HK-2 (cell line): ENCODE results near the gene CA5A.
"Not testable (repeated sequence)": the region's sequence is repeated elsewhere in the genome, so short reads cannot be mapped to it uniquely, and the experiment has no call there.

ENCODE experiments used
- DNase-seq: peaks from one replicate; pipeline ENCODE4 v3.0.0-alpha.2; 2018; ENCODE audit not compliant: unreplicated experiment

The CA5A gene

DNA sequence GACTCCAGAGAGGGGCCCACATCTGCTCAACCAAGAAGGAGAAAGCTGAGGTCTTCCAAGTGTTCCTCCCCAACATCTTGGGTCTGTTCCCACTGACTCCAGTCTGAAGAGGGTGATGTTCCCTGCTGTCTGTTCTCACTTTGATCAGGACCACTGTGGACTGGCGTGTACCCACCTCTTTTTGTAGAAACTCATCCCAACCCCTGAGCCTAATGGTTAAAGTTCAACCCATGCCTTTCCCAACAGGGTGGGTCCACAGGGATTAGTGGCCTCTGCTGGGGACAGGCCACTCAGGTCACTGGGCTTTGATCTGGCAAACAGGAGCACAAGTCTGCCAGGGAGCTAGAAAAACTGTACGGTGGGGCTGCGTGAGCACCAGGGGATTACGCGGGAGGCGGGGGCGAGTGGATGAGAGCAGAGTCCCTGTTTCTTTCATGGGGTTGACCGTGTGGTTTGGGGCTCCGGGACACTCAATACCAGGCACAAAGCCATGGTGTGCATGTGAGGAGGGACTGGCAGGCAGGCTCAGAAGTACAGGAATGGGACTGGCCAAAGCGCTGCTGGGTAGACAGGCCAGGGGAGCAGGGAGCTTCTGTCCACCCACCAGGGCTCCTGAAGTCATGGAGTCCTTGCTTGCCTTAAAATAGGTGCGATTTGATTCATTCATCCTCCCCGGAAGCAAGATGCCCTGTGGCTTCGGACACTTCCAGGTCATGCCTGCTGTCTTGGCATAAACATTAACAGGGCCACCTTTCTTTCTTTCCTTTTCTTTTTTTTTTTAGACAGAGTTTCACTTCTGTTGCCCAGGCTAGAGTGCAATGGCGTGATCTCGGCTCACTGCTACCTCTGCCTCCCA, at the start of gene CA5A:
TSS of gene CA5A (minus strand) at position 155 of the 856 bp plus-strand sequence. CDS start at position 76, 79 bp downstream.
- no peak for DNase-seq

DNA sequence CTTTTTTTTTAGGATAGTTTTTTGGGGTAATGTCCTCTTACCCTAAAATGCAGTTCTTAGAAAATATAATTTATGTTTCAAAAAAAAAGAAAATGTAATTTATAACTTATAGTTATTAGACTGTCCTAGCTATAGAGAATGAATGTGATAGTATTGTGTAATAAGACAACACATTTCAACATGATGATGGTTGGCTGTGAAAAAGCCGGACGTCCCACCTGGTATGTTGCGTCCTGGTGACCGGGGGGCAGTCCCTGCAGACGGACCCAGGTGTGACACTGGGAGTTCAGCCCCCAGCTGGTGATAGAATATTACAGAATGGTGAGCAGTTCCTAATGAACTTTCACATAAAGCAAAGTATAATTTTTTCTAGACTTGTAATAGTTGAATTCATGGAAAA, 49.2 kb upstream of the CA5A start:
- DNase-seq: not testable (repeated sequence)

DNA sequence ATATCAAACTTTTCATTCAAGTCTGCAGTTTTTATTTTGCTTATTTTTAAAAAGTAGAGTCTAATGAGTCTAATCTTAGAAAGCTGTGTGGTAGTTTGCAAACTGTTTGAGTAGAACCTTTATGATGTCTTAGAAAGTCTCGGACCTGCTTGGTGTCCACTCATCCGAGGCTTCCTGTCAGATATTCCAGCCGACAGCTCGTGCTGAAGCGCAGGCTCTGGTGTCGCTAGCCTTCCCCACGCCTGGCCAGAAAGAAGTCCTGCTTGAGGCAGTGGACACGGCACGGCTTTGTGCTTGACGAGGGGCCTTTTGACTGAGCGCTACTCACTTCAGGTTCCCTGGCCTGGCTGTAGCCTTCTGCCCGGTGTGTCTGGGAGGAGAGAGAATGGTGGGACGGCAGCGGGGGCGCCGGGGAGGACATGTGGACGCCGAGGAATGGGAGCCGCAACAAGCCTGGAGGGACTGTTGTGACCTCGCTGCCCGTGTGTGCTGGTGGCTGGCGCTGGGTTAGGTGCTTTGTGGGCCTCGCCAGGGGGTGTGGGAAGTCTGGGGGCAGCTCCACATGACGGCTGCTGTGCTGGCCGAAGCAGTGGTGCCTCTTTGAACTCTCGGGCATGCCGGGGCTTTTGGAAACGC, 48.4 kb upstream of the CA5A start:
- no peak for DNase-seq

DNA sequence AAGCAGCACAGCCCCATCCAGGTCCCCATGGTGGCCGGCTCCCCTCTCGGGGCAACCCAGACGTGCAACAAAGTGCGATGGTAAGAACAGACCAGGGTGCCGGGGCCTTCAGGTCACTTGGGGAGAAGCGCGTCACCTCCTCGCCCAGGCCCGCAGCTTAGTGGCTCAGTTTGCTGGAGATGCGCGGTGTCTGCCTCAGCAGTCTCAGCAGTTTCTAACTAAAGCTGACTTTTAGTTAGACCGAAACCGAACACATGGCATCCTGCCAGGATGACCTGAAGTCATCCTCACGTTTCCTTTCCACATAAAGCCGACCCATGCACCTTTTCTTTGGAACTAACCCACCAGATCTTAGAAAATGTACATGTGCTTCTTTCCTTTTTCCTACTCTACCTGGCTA, 47.9 kb upstream of the CA5A start:
- peak; percentile 4 for DNase-seq

DNA sequence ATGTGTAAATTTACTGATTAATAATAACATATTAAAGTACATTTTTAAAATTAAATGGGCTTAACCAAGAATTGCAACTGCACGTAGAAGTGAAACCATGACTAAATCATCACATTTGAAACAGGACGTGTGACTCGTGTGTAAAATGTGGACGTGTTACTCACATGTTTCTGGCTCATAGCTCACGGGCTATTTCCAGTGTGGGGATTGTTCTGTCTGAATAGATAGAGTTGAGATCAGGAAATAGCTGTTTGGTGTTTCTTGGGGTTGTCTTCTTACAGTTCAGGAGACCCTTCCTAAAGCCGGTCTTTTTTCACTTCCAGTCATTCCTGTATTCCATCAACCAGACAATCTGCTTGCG, 47.4 kb upstream of the CA5A start:
- DNase-seq: peak; percentile 12

DNA sequence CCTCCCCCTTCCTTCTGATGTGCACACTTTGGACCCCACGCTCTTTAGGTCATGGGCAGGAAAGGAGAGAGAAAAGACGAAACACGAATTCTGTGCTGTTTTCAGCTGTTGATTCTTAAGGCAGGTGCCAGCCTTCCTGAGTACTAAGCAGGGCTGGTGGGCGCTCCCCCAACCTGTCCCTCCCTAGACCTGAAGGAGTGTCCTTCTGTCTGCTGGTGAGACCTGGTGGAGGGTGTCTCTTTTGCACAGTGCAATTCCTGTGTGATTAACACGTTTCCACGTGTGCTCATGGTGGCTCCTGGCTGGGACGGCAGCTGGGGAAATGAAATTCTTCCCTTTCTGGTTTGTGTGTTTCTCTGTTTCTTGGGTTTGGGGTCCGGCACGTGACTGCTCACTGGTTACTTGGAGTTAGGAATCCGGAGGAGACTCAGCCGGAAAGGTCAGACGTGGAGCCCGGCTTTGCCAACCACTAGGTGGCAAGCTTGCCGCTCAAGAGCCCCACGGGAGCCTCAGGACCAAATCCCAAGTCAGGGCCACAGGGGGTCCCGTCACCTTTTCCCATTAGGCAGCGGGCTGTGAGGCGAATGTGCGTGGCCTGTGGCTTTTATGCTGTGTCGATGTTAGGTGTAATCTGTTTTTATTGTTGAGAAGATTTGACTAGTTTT, 46.9 kb upstream of the CA5A start:
- not testable (repeated sequence) for DNase-seq

DNA sequence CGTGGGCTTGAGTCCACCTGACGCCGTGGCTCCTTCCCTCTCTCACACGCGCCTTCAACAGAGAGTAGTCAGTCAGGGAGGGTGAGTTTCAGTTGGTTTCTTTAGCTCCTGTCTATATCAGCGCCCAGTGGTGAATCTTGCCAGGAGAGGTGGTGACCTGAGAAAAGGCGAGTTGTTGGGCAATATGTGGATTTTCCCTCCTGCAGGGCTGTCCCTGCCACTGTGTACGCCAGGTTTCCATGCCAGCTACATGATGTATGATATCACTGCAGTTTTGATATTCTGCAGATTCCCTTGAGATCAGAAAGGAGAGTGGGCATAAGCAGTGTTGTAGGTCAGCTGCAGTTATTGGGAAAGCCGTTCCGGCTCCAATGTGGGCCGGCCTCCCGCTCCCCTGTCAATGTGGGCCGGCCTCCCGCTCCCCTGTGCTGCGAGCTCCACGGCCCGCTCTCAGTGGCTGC, 46.3 kb upstream of the CA5A start:
- DNase-seq: no peak

DNA sequence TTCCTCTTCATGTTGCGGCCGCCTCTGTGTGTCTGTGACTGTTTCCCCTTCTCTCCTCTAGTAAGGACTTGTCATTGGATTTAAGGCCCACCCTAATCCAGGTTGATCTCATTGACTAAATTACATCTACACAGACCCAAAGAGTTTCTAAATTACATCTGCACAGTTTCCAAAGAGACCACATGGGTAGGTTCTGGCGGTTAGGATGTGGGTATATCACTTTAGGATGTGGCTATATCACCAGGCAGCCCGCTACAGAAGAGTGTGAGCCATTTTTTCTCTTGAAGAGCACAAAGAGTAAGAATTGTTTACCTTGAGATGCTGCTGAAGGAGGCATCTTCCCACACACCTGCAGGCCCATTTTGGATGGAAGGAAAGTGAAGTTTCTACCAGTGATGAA, 45.0 kb upstream of the CA5A start:
- DNase-seq: not testable (repeated sequence)

DNA sequence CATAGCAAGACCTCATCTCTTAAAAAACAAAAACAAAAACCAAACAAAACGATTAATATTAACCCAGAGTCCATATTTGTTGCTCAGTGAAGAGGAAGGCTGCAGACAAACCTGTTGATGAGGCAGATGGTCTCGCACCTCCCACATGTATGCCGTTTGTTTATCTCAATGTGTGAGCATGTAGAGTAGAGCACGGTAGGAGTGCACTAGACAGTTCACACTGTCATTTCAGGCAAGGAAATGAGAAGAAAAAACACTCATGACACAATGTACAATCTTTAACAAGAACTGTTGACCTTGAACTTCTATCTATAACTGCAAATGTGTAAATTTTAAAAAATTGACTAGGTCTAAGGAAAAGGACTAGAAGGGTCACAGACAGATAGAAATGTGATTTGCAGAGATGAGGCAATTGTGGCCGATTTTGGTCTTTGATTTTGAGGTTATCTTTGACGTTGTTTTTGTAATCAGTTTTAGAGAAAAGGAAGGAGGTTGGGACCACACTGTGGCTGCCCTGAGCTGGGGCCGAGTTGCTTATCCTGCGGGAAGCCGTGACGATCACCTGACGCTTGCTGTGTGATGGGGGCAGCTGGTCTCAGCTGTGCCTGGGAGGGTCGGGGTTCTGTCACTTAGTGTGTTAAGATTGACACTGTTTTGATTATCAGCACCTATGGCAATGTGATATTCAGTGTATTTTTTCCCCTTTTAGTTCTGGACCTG, 43.7 kb upstream of the CA5A start:
- not testable (repeated sequence) for DNase-seq

DNA sequence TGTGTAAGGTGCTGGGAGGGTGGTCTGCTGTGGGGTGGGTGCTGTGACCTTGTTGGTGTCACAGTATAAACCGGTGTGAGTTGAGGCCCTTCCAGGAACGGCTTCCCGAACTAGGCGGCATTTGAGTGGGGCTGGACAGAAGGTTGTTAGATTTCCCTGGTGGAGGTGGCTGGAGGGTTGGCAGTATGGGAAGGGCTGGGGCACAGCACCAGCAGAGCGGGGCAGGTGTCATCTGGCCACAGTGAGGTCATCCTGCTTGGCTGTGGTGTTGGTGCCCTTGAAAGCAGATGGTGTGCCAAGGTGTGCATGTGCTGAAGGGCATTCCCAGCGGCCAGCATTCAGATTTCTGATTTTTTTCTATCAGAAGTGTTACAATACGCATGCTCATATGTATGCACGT, 43.0 kb upstream of the CA5A start:
- DNase-seq: no peak

DNA sequence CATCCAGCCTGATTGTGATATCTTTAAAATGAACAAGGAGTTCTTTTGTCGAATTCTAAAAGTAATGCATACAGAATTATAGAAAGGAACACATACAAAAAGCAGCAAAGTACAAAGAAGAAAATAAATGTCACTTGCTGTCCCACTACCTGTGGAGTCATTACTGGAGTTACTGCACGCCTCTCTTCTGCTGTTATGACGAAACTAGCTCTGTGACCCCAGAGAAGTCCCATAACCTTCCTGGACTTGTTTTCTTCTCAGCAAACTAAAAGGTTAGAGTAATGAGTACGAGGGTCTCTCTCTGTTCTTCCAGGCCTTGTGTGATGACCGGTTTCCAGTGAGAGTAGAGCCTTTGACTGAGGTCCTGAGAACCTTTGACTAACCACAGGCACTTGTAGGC, 41.8 kb upstream of the CA5A start:
- DNase-seq: no peak

DNA sequence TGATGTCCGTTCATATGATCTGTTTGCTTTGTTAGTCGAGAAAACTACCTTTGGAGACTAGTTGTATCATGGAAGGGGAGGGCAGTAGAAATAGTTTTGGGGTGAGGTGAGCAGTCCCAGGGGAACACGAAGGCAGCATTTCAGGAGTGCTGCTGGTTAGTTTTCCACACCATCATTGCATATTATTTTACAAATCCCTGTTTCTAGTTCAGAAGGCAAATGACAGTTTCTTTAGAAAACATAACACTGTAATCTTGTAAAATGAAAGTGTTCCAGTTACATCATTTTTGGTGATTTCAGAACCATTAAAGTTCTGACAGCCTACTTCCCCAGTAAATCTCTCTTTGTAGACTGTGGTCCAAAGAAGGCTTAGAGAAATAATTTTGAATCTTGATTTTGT, 40.3 kb upstream of the CA5A start:
- DNase-seq: no peak

DNA sequence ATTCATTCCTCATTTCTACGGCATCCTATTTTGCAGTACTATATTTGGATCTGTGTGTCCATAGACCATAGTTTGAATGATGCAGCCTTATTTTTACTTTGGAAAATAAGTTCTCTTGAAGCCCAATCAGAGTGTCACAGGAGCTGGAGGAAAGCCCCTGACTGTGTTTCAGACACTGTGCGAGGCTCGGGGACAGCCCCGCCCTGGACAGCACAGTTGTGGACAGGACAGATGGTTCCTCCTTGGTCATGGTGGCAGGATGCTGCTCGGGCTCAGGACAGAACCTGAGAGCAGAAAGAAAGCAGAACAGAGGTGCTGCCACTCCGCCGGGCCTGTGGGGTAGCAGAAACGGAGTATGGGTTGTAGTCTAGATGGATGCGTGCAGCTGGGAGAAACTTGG, 37.8 kb upstream of the CA5A start:
- DNase-seq: no peak

DNA sequence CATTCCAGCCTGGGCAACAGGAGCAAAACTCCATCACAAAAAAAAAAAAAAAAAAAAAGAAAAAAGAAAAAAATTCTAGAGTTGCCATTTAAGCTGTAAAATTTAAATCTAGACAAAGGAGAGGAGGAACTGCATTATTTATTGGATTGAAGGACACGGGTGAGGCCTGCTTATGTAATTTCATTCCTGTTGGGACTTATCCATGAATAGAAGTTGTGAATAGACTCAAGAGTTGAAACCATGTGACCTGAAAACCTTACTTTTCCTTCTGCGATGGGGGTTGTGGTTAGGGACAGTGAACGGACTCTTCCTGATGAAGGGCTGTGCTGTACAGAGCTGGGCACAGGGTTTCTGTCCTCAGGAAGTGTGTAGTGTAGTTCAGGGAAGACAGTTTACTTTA, 37.4 kb upstream of the CA5A start:
- no peak for DNase-seq

DNA sequence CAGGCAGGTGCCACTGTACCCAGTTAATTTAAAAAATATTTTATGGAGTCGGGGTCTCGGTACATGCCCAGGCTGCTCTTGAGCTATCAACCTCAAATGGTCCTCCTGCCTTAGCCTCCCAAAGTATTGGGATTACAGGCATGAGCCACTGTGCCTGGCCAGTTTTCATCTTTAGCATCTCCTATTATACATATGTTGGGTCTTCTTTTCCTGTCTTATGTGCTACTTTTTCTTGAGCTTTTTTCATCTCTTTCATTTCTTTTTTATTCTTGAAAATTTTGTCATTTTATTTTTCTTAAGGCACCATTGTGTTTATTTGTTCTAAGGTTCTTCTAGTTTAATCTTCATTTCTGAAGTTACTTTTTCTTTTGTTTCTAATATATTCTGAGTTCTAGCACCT, 35.6 kb upstream of the CA5A start:
- no peak for DNase-seq

DNA sequence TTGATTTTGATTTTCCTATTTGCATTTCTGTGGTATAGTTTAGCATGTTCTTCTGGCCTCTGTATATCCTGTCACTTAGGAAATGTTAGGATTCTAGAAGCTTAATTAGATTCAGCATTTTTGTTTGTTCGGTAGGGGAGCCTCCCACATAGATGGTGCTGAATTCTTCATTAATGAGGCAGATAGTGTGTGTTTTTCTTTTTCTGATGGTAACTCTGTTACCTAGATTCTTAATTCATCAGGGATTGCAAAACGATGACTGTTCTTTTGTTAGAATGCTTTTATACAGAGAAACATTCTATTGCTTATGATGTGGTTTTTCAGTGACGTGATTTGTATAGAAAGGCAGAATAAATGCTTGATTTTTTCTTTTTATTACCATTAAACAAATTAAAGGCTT, 33.9 kb upstream of the CA5A start:
- no peak for DNase-seq

DNA sequence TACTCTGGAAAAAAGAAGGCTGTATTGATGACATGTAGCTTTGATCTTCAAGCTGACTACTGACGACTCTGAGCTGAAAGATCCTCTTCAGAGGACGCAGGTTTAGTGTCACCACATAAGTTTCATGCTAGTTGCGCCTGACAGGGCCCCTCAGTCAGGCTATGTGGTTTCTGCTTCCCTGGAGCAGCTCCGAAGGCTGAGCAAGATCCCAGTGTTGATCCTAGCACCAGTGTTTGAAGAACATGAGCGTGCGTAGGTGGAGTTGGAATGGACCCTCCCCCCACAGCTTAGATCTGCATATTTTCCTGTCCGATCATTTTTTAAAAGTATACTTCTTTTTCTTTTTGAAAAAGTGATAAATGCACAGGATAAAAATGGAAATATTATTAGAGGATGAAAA, 32.2 kb upstream of the CA5A start:
- no peak for DNase-seq

DNA sequence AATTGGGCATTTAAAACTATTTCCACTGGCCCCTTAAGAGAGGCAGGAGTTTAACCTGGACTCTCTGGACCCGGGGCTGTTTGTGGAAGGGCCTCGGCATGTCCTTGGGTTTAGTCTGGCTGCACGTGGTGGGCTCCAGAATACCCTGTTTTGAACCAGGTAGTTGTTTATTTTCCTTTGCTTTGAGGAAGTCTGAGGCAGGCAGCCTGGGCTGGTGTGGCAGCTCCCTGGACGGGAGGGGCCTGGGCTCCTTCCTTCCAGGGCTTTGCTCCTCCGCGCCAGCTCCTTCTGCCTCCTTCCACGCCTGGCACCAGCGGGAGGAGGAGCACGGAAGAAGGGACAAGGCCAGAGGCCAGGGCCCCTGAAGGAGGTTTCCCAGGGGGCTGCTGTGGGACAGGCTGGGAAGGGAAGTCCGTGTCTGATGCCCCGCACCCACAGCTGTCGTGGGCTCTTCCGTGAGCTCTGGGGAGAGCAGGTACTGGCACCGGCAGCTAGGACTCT, 30.4 kb upstream of the CA5A start:
- DNase-seq: no peak

DNA sequence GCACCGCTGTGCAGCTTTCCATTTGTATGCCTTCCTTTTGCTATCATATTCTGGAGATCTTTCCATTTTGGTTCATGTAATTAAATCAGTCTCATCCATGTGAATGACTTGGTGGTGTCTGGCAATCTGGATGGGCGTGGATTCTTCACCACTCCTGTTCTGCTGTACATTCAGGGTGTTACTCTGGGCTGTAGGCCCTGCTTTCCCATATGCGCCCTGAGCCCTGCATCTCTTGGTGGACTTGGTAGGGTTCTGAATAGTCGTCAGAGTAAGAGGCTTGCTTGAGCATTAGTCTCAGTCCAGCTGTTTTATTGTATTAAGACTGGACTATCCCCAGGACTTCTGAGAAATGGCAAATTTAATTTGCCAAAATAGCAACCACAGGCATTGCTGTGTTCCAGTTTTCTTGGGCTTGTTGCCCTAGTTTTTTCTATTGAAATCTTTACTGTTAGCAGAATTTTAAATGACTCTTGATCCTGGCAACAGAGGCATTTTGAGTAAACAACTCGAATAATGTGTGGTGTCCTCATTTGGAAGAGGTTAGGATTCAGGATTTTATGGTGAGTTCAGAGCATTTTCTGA, 29.8 kb upstream of the CA5A start:
- DNase-seq: no peak

DNA sequence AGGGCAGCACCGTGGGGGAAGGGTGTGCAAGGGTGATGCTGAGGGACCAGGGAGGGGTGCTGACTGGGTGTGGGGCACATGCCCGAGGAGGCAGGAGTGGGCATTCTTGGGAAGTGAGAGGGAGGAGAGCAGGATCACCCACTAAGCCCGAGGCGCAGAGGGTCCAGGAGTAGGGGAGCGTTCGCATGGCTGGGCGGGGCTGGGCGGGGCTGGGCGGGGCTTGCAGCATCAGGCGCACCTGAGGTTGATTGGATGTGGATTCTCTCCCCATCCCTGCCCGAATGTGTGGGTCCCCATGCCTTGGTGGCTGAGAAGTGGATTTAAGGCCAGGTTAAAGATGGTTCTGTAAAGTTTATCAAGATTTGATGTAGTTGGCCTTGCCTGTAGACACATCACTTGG, 29.1 kb upstream of the CA5A start:
- no peak for DNase-seq

DNA sequence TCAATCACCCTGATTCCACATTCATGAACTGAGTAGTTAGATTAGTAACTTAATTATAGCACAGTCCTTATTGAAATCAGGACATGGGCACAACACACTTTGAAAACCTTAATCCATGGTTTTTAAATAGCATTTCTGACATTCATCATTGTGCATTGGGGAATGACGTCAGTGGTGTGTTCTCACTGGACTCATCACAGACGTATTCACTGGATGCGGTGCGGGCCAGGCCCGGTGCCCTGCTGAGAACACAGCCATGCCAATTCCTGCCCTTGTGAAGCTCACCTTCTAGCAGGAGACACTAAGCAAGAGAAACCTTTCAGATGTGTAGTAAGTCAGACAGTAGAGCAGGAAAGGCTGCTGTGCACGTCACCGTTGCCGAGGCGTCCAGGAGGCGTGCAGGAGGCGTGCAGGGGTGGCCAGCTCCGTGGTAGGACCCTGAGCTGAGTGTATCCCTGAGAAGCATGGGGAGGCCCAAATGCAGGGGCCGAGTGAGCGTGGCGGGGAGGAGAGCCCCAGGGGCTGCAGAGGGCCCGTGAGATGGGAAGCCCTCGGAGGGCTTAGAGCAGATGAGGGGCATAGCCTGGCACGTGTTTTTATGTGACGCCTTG, 27.8 kb upstream of the CA5A start:
- no peak for DNase-seq
